CD4-positive, alpha-beta T cell treated with Interleukin-4 for 1 hour (primary cell): ENCODE data around the gene FAU.

Source experiments
- DNase-seq, 2 donors: peaks; one replicate each; pipeline ENCODE4 v3.0.0-alpha.2; 2020 to 2022

FAU gene

DNA sequence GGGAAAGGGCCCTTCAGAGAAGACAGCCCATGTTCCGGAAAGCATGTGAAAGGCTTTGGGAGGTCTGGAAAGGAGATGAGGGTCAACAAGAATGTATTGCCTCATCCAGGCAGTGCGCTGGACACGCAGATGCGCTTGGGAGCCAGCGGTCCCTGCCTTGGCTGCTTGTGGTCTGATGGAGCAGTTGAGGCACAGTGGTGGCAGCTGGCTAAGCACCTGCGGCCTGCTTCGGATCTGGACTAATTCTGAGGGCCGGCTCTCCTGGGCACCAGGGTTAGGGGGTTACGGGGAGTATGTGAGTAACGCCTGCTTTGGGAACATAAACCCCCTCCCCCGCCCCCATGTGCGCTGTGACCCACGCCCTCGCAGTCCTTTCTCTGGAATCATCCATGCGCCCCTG is 14.9 kb downstream of the FAU start:
- DNase-seq = no peak

DNA sequence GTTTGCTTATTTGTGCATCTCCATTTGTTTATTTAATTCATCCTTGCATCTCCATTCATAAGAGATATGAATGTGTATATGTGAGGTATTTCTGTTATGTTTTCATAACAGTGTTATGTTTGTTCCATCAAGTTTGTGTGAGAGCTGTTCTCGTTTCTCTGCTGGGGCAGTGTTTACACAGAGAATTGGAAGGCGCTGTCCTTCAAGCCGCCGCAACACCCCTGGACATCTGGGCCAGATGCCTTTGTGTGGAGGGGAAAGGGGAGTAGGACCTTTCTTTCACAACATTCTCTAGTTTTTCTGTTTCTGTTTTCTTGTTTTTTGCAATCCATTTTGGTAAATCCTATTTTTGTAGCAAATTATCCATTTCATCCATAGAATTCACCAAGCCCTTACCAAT is 17.3 kb downstream of the FAU start:
- no peak for DNase-seq

- no peak for DNase-seq
Observed at GRCh38 chr11:65103476-65103875, 18.5 kb downstream of the FAU start.

DNA sequence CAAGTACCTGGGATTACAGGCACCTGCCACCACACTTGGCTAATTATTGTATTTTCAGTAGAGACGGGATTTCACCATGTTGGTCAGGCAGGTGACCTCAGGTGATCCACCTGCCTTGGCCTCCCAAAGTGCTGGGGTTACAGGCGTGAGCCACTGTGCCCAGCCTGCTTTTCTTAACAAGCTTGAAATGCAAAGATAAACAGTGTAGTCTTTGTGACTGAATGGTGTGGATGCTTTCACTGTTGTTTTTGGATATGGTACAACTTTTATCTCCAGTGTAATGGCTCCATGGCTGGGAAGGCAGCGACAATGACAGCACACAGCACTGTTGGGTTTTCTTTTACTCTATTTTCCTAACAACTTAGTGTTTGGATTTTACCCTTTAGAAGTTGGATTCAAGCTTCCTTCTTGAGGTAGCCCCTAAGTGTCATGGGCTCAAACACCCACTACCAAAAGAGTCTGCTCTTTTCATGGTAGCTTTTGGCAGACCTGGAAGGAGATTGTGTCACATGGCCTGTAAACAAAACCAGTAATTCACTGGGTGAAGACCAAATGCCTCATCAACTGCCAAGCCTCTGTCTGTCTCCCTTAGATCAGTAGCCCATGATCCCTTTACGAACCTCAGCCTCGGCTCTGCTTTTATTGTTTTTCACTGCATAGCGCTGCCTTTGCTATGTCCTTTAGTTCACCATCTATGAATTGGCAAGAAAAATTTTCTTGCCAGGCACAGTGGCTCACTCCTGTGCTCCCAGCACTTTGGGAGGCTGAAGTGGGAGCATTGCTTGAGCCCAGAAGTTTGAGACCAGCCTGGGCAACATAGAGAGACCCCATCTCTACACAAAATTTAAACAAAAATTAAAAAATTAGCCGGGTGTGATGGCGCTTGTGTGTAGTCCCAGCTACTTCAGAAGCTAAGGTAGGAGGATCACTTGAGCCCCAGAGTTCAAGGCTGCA is 19.5 kb downstream of the FAU start:
- no peak for DNase-seq

DNA sequence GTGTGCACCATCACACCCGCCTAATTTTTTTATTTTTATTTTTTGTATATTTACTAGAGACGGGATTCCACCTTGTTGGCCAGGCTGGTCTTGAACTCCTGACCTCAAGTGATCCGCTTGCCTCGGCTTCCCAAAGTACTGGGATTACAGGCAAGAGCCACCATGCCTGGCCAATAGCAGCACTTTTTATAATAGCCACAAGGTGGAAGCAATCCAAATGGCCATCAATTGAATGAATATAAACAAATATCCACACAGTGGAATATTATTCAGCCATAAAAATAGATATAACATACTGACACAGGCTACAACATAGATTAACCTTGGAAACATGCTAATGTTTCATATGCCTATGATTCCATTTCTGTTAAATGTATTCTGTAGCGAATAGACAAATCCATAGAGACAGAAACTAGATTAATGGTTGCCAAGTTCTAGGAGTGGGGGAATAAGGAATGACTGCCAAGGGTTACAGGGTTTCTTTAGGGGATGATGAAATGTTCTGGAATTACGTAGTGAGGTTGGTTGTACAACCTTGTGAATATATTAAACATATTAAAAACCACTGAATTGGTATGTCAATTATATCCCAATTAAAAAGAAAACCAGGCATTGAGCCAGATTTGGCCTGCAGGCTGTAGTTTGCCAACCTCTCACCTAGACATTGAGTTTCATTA is 21.1 kb downstream of the FAU start:
- DNase-seq = no peak

GRCh38 chr11:65096926-65097325 is 25.0 kb downstream of the FAU start:
- DNase-seq = no peak

DNA sequence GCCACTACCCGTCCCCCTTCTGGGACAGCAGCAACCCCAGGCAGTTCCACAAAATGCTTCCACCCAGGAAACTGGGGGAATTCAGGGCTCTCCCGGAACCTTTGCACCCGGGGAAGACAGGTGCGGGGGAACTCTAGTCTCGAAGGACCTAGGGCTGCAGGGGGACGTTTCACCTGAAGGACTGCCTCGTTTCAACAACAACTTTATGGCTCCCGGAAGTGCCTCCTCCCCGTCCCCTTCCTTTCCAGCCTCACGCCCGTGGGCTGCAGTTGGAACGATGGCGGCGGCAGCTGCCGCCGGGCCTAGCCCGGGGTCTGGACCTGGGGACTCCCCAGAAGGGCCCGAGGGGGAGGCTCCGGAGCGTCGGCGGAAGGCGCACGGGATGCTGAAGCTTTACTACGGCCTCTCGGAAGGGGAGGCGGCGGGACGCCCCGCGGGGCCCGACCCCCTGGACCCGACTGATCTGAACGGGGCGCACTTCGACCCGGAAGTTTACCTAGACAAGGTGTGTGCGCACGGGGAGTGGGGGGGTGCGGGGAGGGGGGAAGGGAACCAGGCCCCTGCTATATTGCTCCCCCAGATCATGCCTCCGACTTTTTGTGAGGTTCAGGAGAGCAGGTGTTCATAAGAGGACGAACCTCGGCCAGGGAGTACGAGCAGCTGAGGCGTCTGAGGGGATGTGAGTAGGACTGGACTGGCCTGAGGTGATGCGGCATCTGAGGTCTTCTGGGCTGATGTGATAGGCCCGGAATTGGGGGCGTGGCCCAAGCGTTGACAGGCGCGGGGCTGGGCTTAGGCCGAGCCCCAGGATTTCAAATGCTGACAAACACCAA is 25.7 kb downstream of the FAU start, which contains the start of gene VPS51:
VPS51 (plus strand) TSS at position 241 of the 833 bp plus-strand sequence; CDS start at position 278, 37 bp downstream.
- DNase-seq = peak; percentile 88 to 91

DNA sequence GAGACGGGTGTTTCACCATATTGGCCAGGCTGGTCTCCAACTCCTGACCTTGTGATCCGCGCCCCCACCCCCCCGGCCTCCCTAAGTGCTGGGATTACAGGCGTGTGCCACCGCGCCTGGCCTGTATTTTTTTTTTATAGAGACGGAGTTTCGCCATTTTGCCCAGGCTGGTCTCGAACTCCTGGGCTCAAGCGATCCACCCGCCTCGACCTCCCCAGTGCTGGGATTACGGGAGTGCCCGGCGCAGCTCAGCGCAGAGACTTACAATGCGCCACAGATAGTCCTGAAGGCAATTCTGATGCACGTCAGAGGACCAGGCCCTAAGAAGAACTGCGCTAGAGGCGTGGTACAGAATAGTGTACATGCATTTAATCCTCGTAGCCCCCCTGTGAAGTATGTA is 26.5 kb downstream of the FAU start:
- DNase-seq = no peak

DNA sequence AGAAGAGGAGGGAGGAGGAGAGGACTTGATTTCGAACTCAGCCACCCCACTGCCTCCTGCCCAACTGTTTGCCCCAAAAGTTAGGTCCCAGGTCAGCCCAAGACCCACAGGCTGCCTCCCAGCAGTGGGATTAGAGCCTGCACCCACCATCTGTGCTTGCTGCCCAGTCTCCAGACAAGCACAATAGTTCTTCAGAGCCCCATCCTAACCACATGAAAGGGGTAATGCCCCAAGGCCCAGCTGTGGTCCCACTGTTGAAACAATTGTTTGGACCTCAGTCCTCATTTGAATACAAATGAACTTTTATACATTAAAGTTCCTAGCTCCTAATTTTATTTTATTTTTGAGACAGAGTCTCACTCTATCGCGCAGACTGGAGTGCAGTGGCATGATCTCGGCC is 31.3 kb downstream of the FAU start:
- no peak for DNase-seq

DNA sequence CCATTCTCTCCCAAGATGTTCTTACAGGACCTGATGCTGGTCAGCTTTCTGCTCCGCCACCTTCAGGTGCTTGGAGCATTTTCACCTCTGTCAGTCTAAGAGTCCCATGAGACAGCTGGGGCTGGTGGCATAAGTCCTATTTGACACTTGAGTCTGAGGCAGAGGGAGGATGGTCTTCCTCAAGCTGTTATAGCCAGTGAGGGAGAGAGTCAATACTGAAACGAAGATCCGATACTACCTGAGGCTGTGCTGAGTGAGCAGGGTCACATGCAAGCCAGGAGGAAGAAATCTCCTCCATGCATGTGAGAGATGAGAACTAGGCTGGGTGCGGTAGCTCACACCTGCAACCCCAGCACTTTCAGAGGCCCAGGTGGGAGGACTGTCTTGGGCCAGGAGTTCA is 32.3 kb downstream of the FAU start:
- no peak for DNase-seq

DNA sequence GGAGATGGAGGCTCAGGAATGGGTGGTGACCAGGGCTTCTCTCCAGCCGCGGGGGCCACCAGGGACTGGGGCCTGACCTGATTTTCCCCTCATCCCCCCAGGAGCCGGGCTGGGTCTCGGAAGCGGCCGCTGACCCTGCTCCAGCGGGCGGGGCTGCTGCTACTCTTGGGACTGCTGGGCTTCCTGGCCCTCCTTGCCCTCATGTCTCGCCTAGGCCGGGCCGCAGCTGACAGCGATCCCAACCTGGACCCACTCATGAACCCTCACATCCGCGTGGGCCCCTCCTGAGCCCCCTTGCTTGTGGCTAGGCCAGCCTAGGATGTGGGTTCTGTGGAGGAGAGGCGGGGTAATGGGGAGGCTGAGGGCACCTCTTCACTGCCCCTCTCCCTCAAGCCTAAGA is 34.1 kb downstream of the FAU start:
- DNase-seq = no peak

DNA sequence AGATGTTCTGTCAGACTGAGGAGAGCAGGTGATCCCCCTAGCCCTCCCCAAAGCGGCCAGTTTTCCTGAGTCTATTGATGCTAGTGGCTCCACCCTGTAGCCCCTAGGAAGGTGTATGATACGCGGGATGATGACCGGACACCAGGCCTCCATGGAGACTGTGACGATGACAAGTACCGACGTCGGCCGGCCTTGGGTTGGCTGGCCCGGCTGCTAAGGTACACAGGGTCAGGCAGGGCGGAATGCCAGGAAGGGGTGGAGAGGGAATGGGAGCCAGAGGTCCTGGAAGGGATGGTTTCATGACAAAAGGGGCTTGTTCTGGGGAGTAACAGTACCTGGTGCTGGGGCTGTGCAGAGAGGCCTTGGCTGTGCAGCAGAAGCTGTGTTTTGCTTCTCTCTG is 34.7 kb downstream of the FAU start:
- no peak for DNase-seq

- no peak for DNase-seq
Observed at GRCh38 chr11:65086809-65087208, 35.1 kb downstream of the FAU start.

- DNase-seq = no peak
Observed at GRCh38 chr11:65085446-65085845, 36.5 kb downstream of the FAU start.

DNA sequence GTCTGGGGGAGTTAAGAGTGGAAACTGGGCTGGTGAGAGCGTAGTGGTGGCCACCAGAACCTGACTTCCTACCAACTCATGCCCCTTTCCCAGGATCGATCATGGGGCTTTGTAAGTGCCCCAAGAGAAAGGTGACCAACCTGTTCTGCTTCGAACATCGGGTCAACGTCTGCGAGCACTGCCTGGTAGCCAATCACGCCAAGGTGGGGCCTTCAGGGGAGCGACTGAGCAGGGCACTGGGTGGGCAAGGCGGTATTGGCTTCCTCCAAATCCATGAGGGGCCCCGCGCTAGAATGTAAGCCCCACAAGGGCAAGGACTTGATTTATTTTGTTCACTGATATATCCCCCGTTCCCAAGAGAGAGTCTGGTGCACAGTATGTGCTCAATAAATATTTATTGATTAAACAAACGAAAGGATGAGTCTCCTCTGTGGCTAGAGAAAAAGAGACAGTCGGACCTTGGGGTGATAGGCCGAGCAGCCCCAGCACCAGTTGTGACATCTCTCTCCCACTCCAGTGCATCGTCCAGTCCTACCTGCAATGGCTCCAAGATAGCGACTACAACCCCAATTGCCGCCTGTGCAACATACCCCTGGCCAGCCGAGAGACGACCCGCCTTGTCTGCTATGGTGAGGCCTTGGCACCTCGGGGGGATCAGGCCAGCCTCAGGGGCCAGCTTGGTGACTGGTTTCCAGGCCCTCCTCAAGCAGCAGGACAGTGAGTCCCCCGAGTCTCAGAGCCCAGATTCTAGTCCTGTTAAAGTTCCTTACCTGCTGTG is 37.1 kb downstream of the FAU start:
- DNase-seq = no peak

- DNase-seq = peak; percentile 96
Observed at GRCh38 chr11:65083834-65084597, 37.9 kb downstream of the FAU start, which contains the start of the genes CDCA5 and ZFPL1. Gene CDCA5, minus strand, starts transcription at chr11:65084040. Its CDS starts 62 bp downstream, at chr11:65083978. Gene ZFPL1, plus strand, starts transcription at chr11:65084222. Its CDS starts 477 bp downstream, at chr11:65084699.

GRCh38 chr11:65083134-65083833 is 38.6 kb downstream of the FAU start:
- no peak for DNase-seq

DNA sequence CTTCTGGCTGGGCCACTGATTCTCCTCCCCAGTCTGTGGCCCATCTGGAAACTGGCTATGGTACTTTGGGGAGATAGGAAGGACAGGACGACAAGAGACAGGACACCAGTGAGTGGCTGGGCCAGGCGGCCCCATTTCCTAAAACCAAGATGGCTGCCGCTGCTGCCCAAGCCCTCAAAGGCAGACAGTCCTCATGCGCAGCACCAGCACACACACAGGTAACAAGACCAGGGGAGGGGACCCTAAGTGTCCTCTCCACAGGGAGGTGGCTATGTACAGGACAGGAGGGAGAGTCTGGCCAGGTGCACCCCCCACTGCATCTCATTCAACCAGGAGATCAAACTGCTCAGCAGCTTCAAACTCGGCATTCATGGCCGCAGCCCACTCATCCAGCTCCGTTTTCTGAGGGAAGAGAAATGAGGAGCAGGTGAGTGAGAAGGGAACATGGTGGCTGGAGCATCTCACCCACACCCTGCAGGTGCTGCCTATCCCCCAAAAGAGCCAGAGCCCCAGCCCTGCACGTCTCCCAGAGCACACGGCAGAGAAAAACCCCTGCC is 43.1 kb downstream of the FAU start:
- DNase-seq = no peak

- peak; percentile 76 to 82 for DNase-seq
Observed at GRCh38 chr11:65078151-65078550, 43.8 kb downstream of the FAU start.

- DNase-seq = no peak
Observed at GRCh38 chr11:65077451-65077850, 44.5 kb downstream of the FAU start.

- DNase-seq = no peak
Observed at GRCh38 chr11:65072631-65072966, 49.3 kb downstream of the FAU start.
